SK-N-MC (cell line): ENCODE data around the gene MIPOL1.
"Not testable (repeated sequence)": the region's sequence is repeated elsewhere in the genome, so short reads cannot be mapped to it uniquely, and the experiment has no call there.

Experiments
- DNase-seq: peaks from one replicate; pipeline ENCODE4 v3.0.0-alpha.2; 2011; ENCODE audit warnings: low read depth, low spot score
- H3K27ac ChIP-seq: fragments of 200-600 bp; sonication (generic); 2 replicates; pipeline ENCODE4 v1.5.1; 2016; ENCODE audit warnings: mixed run types
- H3K36me3 ChIP-seq: fragments of 200-600 bp; sonication (generic); 2 replicates; pipeline ENCODE4 v1.6.1; 2017; ENCODE audit warnings: antibody characterized with exemption, low read length, mixed read lengths; ENCODE audit not compliant: insufficient read depth
- H3K4me3 ChIP-seq: fragments of 200-600 bp; sonication (generic); 2 replicates; pipeline ENCODE4 v1.5.1; 2016
- H3K9ac ChIP-seq: fragments of 200-600 bp; sonication (generic); 2 replicates; pipeline ENCODE4 v1.8.0; 2017; ENCODE audit warnings: mixed run types, mixed read lengths; ENCODE audit not compliant: insufficient read length
- H3K9me3 ChIP-seq: fragments of 200-600 bp; sonication (generic); 2 replicates; pipeline ENCODE4 v1.6.1; 2017; ENCODE audit warnings: low read depth, mild to moderate bottlenecking, antibody characterized with exemption, low read length, moderate library complexity, mixed read lengths
- EZH2 ChIP-seq: fragments of 200-600 bp; sonication (generic); IDR thresholded peaks from one replicate; pipeline ENCODE4 v1.6.1; 2017; ENCODE audit warnings: antibody characterized with exemption
- FOXP2 ChIP-seq: optimal IDR thresholded peaks from 2 replicates; pipeline ENCODE3; 2011; ENCODE audit warnings: mild to moderate bottlenecking, moderate library complexity; ENCODE audit not compliant: insufficient read depth; ENCODE audit errors: extremely low read length, control extremely low read depth
- POLR2AphosphoS5 ChIP-seq: IDR thresholded peaks from 2 replicates; pipeline ENCODE4 v1.6.1; 2012; ENCODE audit warnings: mild to moderate bottlenecking, low read depth, low read length, borderline replicate concordance

Gene MIPOL1

GRCh38 chr14:37196604-37197420 is 925 bp upstream of the MIPOL1 start:
- peak overlapping the region; percentile 89 for H3K27ac ChIP-seq
- 0 out of 2 replicates have a peak, but pooled peaks cover 2% of the 10 kb centered on the region for H3K36me3 ChIP-seq
- H3K9me3 ChIP-seq = no peaks in the 10 kb centered on the region
- peak overlapping the region; percentile 90 for H3K9ac ChIP-seq
- TF ChIP-seq EZH2 = no peak
- TF ChIP-seq FOXP2 = no peak
- no peak for TF ChIP-seq POLR2AphosphoS5
- peak overlapping the region; percentile 99 for H3K4me3 ChIP-seq
- no peak for DNase-seq

- peak overlapping the region; percentile 74 for H3K27ac ChIP-seq
- peak overlapping the region; percentile 99 for H3K4me3 ChIP-seq
Measured at GRCh38 chr14:37198273-37198598, 499 bp downstream of the MIPOL1 start.

GRCh38 chr14:37198907-37199306 is 1.2 kb downstream of the MIPOL1 start:
- TF ChIP-seq EZH2 (no peak), POLR2AphosphoS5 (no peak), FOXP2 (no peak)
- Histone ChIP-seq H3K36me3 (peaks cover 10% of the 10 kb centered on the region; the same call in 1 of the 2 replicates), H3K9ac (peak overlapping the region; percentile 90), H3K9me3 (no peaks in the 10 kb centered on the region), H3K27ac (0 out of 2 replicates have a peak overlapping the region, but pooled peaks have one; percentile 74), H3K4me3 (peak overlapping the region; percentile 99)
- DNase-seq = no peak

More at GRCh38 chr14:37198273-37198598, 499 bp downstream of the MIPOL1 start:
- no peak for TF ChIP-seq FOXP2
- no peak for TF ChIP-seq EZH2
- TF ChIP-seq POLR2AphosphoS5 = no peak
- no peaks in the 10 kb centered on the region for H3K9me3 ChIP-seq
- DNase-seq = no peak
- peaks cover 10% of the 10 kb centered on the region; the same call in 1 of the 2 replicates for H3K36me3 ChIP-seq
- H3K9ac ChIP-seq = peak overlapping the region; percentile 90

GRCh38 chr14:37201724-37202123 is 4.0 kb downstream of the MIPOL1 start:
- Histone ChIP-seq H3K36me3 (peaks cover 19% of the 10 kb centered on the region; the same call in 1 of the 2 replicates), H3K9me3 (0 out of 2 replicates have a peak, but pooled peaks cover 4% of the 10 kb centered on the region), H3K9ac (no peak overlapping the region), H3K4me3 (no peak overlapping the region), H3K27ac (no peak overlapping the region)
- DNase-seq = no peak
- TF ChIP-seq FOXP2 = no peak
- no peak for TF ChIP-seq POLR2AphosphoS5

GRCh38 chr14:37202265-37202664 is 4.5 kb downstream of the MIPOL1 start:
- H3K9me3 ChIP-seq = 0 out of 2 replicates have a peak, but pooled peaks cover 8% of the 10 kb centered on the region
- no peak for TF ChIP-seq EZH2
- TF ChIP-seq FOXP2 = no peak
- TF ChIP-seq POLR2AphosphoS5 = no peak
- DNase-seq = no peak
- H3K4me3 ChIP-seq = no peak overlapping the region
- H3K36me3 ChIP-seq = peaks cover 19% of the 10 kb centered on the region; the same call in 1 of the 2 replicates
- H3K9ac ChIP-seq = no peak overlapping the region
- H3K27ac ChIP-seq = no peak overlapping the region

- Histone ChIP-seq H3K27ac (no peak overlapping the region), H3K4me3 (no peak overlapping the region), H3K36me3 (peaks cover 19% of the 10 kb centered on the region; the same call in 1 of the 2 replicates), H3K9me3 (0 out of 2 replicates have a peak, but pooled peaks cover 8% of the 10 kb centered on the region), H3K9ac (no peak overlapping the region)
- TF ChIP-seq EZH2 = no peak
- no peak for TF ChIP-seq FOXP2
- no peak for TF ChIP-seq POLR2AphosphoS5
- DNase-seq = no peak
Measured at GRCh38 chr14:37202812-37203211, 5.1 kb downstream of the MIPOL1 start.

- DNase-seq = no peak
- Histone ChIP-seq H3K27ac (no peak overlapping the region), H3K9me3 (0 out of 2 replicates have a peak, but pooled peaks cover 8% of the 10 kb centered on the region), H3K4me3 (no peak overlapping the region), H3K36me3 (peaks cover 19% of the 10 kb centered on the region; the same call in 1 of the 2 replicates), H3K9ac (no peak overlapping the region)
- TF ChIP-seq EZH2 = no peak
Measured at GRCh38 chr14:37203423-37203822, 5.7 kb downstream of the MIPOL1 start.

- H3K36me3 ChIP-seq = peaks cover 21% of the 10 kb centered on the region; the same call in 1 of the 2 replicates
- not testable (repeated sequence) for H3K9me3 ChIP-seq, H3K27ac ChIP-seq, H3K9ac ChIP-seq, DNase-seq, H3K4me3 ChIP-seq
Measured at GRCh38 chr14:37205623-37206605, 8.2 kb downstream of the MIPOL1 start.

GRCh38 chr14:37209617-37210016 is 11.9 kb downstream of the MIPOL1 start:
- not testable (repeated sequence) for H3K27ac ChIP-seq, H3K9ac ChIP-seq, H3K4me3 ChIP-seq, DNase-seq
- Histone ChIP-seq H3K9me3 (0 out of 2 replicates have a peak, but pooled peaks cover 13% of the 10 kb centered on the region), H3K36me3 (peaks cover 18% of the 10 kb centered on the region; the same call in 1 of the 2 replicates)
